ENCODE data around the gene GLIPR2.

GRCh38 chr9:36193023-36193422, 56.5 kb downstream of the GLIPR2 start:
- TF ChIP-seq POLR2A (IDR thresholded peaks at IDR 0.05) (no peak), CTCF (IDR thresholded peaks at IDR 0.05) (no peak)

Data from heart left ventricle (tissue), 13 donors.